ENCODE data around the gene TAS2R38.

Gene TAS2R38

DNA sequence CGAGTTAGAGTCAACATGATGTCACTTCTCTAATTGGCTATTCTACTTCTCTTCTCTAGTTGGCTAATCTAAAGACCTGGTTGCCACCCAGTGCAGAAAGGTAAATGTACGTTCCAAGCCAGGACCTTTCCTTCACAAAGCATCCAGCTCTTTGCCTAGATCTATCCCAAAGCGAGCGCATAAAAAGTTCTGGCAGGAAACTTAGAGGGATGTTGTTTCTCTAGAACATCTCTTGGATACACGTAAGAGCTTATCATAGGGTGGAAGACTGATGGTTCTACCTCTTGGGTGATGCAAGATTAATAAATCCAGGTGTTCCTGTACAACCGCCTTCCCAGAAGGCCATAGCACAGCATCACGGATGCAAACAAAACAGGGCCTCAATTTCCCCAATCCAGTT, at the start of gene TAS2R38:
Gene TAS2R38, minus strand, starts transcription at position 101 of the 400 bp plus-strand sequence. Its CDS starts 84 bp downstream, at position 17.
- H3K36me3 ChIP-seq (ENCODE audit: control insufficient read depth in 2 of 2, insufficient read depth in 2 of 2, low read length in 2 of 2): no peaks in the 10 kb centered on the region
- H3K27ac ChIP-seq (ENCODE audit: low read length): no peak within 1 kb of the TSS
- H3K9me3 ChIP-seq (ENCODE audit: control insufficient read depth in 2 of 2, low read length in 2 of 2): no peaks in the 10 kb centered on the region
- H3K9ac ChIP-seq (ENCODE audit: low read length in 2 of 2): no peak within 1 kb of the TSS
- H3K27me3 ChIP-seq (ENCODE audit: control insufficient read depth in 1 of 2, insufficient read depth in 2 of 2, low read length in 2 of 2): no peaks in the 10 kb centered on the region
- H3K4me1 ChIP-seq (ENCODE audit: control insufficient read depth, insufficient read depth, low read length): no peaks in the 10 kb centered on the region
- no peak within 1 kb of the TSS for H3K4me3 ChIP-seq (ENCODE audit: low read length in 2 of 2)

DNA sequence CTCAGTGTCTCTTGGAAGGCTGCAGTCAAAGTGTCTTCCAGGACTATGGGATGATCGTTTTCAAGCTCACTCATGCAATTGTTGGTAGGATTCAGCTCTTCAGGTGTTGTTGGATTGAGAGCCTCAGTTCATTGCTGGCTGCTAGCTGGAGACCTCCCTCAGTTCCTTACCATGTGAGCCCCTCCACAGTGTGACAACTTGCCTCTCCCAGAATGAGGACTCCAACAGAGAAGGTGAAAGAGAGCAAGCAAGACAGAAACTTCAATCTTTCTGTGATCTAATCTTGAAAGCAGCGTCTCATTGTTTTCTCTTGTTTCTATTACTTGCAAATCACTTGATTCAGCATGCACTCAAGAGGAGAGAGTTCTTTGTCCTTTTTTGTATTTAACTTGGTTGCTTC, 44.6 kb upstream of the TAS2R38 start:
- no peaks in the 10 kb centered on the region for H3K9me3 ChIP-seq (ENCODE audit: control insufficient read depth in 2 of 2, low read length in 2 of 2)
- H3K4me3 ChIP-seq (ENCODE audit: low read length in 2 of 2): no peak overlapping the region
- no peak overlapping the region for H3K27ac ChIP-seq (ENCODE audit: low read length)
- H3K9ac ChIP-seq (ENCODE audit: low read length in 2 of 2): no peak overlapping the region
- no peaks in the 10 kb centered on the region for H3K27me3 ChIP-seq (ENCODE audit: control insufficient read depth in 1 of 2, insufficient read depth in 2 of 2, low read length in 2 of 2)
- no peaks in the 10 kb centered on the region for H3K4me1 ChIP-seq (ENCODE audit: control insufficient read depth, insufficient read depth, low read length)
- H3K36me3 ChIP-seq (ENCODE audit: control insufficient read depth in 2 of 2, insufficient read depth in 2 of 2, low read length in 2 of 2): no peaks in the 10 kb centered on the region

DNA sequence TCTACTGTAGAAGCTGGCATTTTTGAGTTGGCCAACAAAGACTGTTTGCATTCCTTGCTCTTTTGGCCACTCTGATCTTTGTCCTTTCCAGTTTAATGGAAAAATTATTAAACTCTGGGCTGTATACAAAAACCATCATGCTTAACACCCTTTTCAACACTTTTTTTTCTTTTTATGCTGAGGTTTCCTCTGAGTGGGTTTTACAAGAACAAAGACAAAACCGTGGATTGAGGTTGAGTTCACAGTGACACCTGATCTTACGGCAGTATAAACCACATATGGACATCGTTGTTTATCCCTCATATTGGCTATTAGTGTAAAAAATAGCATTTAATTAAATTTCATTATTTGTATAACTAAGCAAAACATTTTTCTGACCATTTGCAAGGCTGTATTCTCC, 43.9 kb upstream of the TAS2R38 start:
- Histone ChIP-seq H3K36me3 (ENCODE audit: control insufficient read depth in 2 of 2, insufficient read depth in 2 of 2, low read length in 2 of 2) (no peaks in the 10 kb centered on the region), H3K9ac (ENCODE audit: low read length in 2 of 2) (no peak overlapping the region), H3K27ac (ENCODE audit: low read length) (no peak overlapping the region), H3K4me3 (ENCODE audit: low read length in 2 of 2) (no peak overlapping the region), H3K27me3 (ENCODE audit: control insufficient read depth in 1 of 2, insufficient read depth in 2 of 2, low read length in 2 of 2) (no peaks in the 10 kb centered on the region), H3K4me1 (ENCODE audit: control insufficient read depth, insufficient read depth, low read length) (no peaks in the 10 kb centered on the region), H3K9me3 (ENCODE audit: control insufficient read depth in 2 of 2, low read length in 2 of 2) (no peaks in the 10 kb centered on the region)

DNA sequence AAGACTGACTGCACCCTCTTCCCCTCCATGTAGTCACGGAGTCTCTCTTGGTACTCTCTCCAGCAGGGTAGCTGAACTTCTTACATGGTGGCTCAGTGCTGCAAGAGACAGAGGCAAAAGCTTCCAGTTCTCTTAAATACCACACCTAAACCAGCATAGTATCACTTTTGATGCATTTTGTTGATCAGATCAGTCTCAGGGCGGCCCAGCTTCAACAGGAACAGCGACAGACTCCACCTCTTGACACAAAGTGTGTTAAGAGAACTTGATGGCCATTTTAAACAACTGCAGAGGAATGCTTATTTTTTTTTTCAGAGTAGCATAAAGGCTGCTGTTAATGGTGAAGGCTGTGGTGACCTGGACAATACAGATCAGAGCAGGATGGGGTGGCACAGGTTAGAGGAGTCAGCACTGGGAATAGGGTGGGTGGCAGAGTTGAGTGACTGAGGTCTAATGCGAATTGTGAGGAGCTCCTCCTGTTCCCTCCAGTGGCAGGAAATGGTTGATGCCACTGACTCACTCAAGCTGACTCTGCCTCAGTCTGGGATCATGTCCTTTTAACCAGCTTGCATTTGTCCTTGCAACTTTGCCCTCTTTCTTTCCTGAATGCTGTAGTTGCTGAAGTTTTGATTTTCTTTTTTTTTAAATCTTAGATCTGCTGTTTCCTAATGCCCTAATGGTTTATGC, 39.4 kb upstream of the TAS2R38 start:
- H3K27me3 ChIP-seq (ENCODE audit: control insufficient read depth in 1 of 2, insufficient read depth in 2 of 2, low read length in 2 of 2): no peaks in the 10 kb centered on the region
- H3K9me3 ChIP-seq (ENCODE audit: control insufficient read depth in 2 of 2, low read length in 2 of 2): no peaks in the 10 kb centered on the region
- no peak overlapping the region for H3K9ac ChIP-seq (ENCODE audit: low read length in 2 of 2)
- no peak overlapping the region for H3K4me3 ChIP-seq (ENCODE audit: low read length in 2 of 2)
- no peaks in the 10 kb centered on the region for H3K4me1 ChIP-seq (ENCODE audit: control insufficient read depth, insufficient read depth, low read length)
- no peak overlapping the region for H3K27ac ChIP-seq (ENCODE audit: low read length)
- no peaks in the 10 kb centered on the region for H3K36me3 ChIP-seq (ENCODE audit: control insufficient read depth in 2 of 2, insufficient read depth in 2 of 2, low read length in 2 of 2)

DNA sequence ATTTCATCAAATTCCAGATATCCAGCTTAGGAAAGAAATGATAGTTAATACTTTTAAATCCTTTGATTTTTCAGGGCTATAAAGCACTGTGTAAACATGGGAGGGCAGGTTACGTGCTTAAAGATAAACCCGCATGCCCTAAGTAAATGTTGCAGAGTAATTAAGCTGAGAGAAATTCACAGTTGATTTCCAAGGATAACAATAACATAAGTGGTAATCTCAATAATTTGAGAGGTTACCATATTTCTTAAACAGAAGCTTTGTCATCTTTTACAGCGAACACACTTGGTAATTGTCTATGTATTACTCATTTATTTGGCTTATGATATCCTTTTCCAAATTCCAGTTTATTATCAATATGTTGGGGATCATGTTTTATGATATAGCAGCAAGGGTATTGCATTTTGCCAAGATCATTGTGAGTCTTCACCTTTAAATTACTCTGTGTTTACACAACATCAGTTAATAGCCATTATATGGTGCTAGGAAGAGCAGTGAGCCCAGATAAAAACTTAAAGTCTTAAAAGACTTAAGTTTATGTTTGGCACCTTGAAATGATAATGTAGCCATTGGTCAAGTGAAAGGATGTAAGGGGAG, 37.5 kb upstream of the TAS2R38 start:
- H3K27ac ChIP-seq (ENCODE audit: low read length): no peak overlapping the region
- H3K9me3 ChIP-seq (ENCODE audit: control insufficient read depth in 2 of 2, low read length in 2 of 2): no peaks in the 10 kb centered on the region
- no peaks in the 10 kb centered on the region for H3K4me1 ChIP-seq (ENCODE audit: control insufficient read depth, insufficient read depth, low read length)
- H3K4me3 ChIP-seq (ENCODE audit: low read length in 2 of 2): no peak overlapping the region
- no peaks in the 10 kb centered on the region for H3K36me3 ChIP-seq (ENCODE audit: control insufficient read depth in 2 of 2, insufficient read depth in 2 of 2, low read length in 2 of 2)
- no peak overlapping the region for H3K9ac ChIP-seq (ENCODE audit: low read length in 2 of 2)
- no peaks in the 10 kb centered on the region for H3K27me3 ChIP-seq (ENCODE audit: control insufficient read depth in 1 of 2, insufficient read depth in 2 of 2, low read length in 2 of 2)

DNA sequence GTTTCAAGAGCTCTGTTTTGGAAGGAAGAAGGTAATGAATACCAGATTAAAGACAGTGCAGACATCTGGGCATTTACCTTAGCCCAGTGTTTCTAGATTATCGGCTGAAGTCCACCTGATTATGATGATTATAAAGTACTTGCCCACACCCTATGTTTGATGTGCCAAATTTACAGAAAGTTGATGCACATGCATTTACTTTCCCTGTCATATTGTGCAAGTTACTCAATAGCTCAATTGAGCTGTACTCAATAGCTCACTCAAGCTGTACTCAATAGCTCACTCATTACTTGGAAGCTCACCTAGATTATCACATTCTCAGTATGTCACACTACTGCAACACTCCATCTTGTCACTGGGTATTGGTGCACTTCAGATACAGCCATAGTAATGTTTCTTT, 35.6 kb upstream of the TAS2R38 start:
- H3K36me3 ChIP-seq (ENCODE audit: control insufficient read depth in 2 of 2, insufficient read depth in 2 of 2, low read length in 2 of 2): no peaks in the 10 kb centered on the region
- H3K27ac ChIP-seq (ENCODE audit: low read length): no peak overlapping the region
- H3K27me3 ChIP-seq (ENCODE audit: control insufficient read depth in 1 of 2, insufficient read depth in 2 of 2, low read length in 2 of 2): no peaks in the 10 kb centered on the region
- H3K4me1 ChIP-seq (ENCODE audit: control insufficient read depth, insufficient read depth, low read length): no peaks in the 10 kb centered on the region
- no peaks in the 10 kb centered on the region for H3K9me3 ChIP-seq (ENCODE audit: control insufficient read depth in 2 of 2, low read length in 2 of 2)
- H3K9ac ChIP-seq (ENCODE audit: low read length in 2 of 2): no peak overlapping the region
- H3K4me3 ChIP-seq (ENCODE audit: low read length in 2 of 2): no peak overlapping the region

DNA sequence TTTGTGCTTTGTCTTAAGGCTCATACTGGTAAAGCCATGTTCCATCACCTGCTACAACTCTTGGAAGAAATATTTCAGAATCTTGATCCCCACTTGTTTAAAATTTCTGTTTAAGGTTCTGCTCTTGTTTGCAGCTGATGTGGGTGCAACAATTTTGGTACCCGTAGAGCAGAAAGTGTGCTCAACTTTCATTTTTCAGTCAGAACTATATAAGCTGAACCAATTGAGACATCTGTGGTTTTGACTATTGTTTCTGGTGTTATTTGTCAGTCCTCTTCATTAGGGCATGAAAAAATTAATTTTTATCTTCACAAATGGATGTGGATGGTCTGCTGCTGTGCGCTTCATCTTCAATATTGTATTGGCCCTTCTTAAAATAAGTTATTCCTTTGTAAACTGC, 33.0 kb upstream of the TAS2R38 start:
- Histone ChIP-seq H3K27ac (ENCODE audit: low read length) (no peak overlapping the region), H3K36me3 (ENCODE audit: control insufficient read depth in 2 of 2, insufficient read depth in 2 of 2, low read length in 2 of 2) (no peaks in the 10 kb centered on the region), H3K27me3 (ENCODE audit: control insufficient read depth in 1 of 2, insufficient read depth in 2 of 2, low read length in 2 of 2) (no peaks in the 10 kb centered on the region), H3K9ac (ENCODE audit: low read length in 2 of 2) (no peak overlapping the region), H3K4me1 (ENCODE audit: control insufficient read depth, insufficient read depth, low read length) (no peaks in the 10 kb centered on the region), H3K4me3 (ENCODE audit: low read length in 2 of 2) (no peak overlapping the region), H3K9me3 (ENCODE audit: control insufficient read depth in 2 of 2, low read length in 2 of 2) (no peaks in the 10 kb centered on the region)

DNA sequence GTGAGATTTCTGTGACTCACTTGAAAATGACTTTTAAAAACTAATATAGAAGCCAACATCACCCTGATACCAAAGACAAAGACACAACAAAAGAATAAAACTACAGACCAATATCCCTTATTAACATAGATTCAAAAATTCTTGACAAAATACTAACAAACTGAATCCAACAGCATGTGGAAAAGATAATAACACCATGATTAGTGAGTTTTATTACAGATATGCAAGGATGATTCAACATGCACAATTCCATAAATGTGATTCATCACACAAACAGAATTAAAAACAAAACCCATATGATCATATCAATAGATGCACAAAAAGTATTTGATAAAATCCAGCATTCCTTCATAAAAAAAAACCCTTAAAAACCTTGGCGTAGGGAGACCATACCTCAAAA, 28.6 kb upstream of the TAS2R38 start:
- no peaks in the 10 kb centered on the region for H3K36me3 ChIP-seq (ENCODE audit: control insufficient read depth in 2 of 2, insufficient read depth in 2 of 2, low read length in 2 of 2)
- H3K4me1 ChIP-seq (ENCODE audit: control insufficient read depth, insufficient read depth, low read length): no peaks in the 10 kb centered on the region
- H3K9ac ChIP-seq (ENCODE audit: low read length in 2 of 2): no peak overlapping the region
- peaks cover 0 to 2% of the 10 kb centered on the region in 2 donors for H3K9me3 ChIP-seq (ENCODE audit: control insufficient read depth in 2 of 2, low read length in 2 of 2)
- no peaks in the 10 kb centered on the region for H3K27me3 ChIP-seq (ENCODE audit: control insufficient read depth in 1 of 2, insufficient read depth in 2 of 2, low read length in 2 of 2)
- no peak overlapping the region for H3K27ac ChIP-seq (ENCODE audit: low read length)
- H3K4me3 ChIP-seq (ENCODE audit: low read length in 2 of 2): no peak overlapping the region

DNA sequence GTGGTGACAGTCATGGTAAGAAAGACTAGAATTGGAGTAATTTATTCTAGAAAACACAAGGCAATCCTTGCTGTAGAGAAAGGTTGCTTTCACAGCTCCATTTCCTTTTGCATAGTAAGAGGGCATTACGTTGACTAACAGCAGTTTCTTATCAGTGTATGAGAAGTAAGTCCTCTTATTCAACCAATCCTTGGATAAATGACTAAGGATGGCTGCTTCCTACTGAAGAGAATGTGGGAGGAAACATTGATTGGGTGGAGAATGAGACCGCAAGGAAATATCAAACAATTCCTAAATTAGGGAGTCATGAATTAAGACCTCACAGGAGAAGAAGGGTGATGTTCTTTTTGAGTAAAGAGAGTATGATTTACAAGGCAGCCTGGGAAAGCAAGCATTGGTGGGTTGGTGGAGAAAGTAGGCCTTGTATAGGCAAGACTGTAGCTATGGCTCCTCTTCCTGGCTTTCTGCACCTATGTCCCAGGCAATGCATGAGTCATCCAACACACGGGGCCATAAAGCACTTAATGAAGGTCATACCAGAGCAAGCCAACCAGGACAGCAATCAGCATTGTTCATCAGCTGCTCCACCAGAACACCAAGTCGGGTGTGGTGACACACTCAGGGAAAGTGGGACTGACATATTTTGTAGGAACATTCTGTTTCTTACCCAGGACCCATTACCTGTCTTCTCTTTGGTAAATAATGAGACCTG, 27.7 kb upstream of the TAS2R38 start:
- H3K9me3 ChIP-seq (ENCODE audit: control insufficient read depth in 2 of 2, low read length in 2 of 2): peaks cover 0 to 2% of the 10 kb centered on the region in 2 donors
- H3K27ac ChIP-seq (ENCODE audit: low read length): no peak overlapping the region
- no peak overlapping the region for H3K4me3 ChIP-seq (ENCODE audit: low read length in 2 of 2)
- no peaks in the 10 kb centered on the region for H3K4me1 ChIP-seq (ENCODE audit: control insufficient read depth, insufficient read depth, low read length)
- H3K9ac ChIP-seq (ENCODE audit: low read length in 2 of 2): no peak overlapping the region
- H3K36me3 ChIP-seq (ENCODE audit: control insufficient read depth in 2 of 2, insufficient read depth in 2 of 2, low read length in 2 of 2): no peaks in the 10 kb centered on the region
- no peaks in the 10 kb centered on the region for H3K27me3 ChIP-seq (ENCODE audit: control insufficient read depth in 1 of 2, insufficient read depth in 2 of 2, low read length in 2 of 2)

DNA sequence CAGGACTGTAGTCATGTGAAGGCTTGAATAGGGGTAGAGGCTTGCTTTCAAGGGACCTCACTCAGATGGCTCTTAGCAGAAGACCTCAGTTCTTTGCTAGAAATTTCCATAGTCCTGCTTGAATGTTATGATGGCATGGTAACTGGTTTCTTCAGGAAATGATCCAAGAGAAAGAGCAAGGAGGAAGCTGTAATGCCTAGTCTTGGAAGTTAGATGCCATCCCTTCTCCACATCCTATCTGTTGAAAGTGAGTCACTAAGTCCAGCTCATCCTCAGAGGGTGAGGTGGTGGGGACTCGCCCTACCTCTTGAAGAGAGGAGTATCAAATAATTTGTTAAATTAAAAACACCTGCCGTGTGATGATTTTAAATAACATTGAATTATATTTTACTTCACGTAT, 26.7 kb upstream of the TAS2R38 start:
- H3K36me3 ChIP-seq (ENCODE audit: control insufficient read depth in 2 of 2, insufficient read depth in 2 of 2, low read length in 2 of 2): no peaks in the 10 kb centered on the region
- H3K27me3 ChIP-seq (ENCODE audit: control insufficient read depth in 1 of 2, insufficient read depth in 2 of 2, low read length in 2 of 2): no peaks in the 10 kb centered on the region
- no peaks in the 10 kb centered on the region for H3K4me1 ChIP-seq (ENCODE audit: control insufficient read depth, insufficient read depth, low read length)
- H3K9me3 ChIP-seq (ENCODE audit: control insufficient read depth in 2 of 2, low read length in 2 of 2): peaks cover 0 to 2% of the 10 kb centered on the region in 2 donors
- no peak overlapping the region for H3K27ac ChIP-seq (ENCODE audit: low read length)
- H3K9ac ChIP-seq (ENCODE audit: low read length in 2 of 2): no peak overlapping the region
- no peak overlapping the region for H3K4me3 ChIP-seq (ENCODE audit: low read length in 2 of 2)

Measured in stomach smooth muscle (tissue), 2 donors.